Thymus (tissue), 11 donors: ENCODE measurements around the gene CD82. TPM values are rescaled to one million over a fixed set of nuclear protein-coding genes. Genes with fewer than 3 reads are reported as not detected.
A peak's percentile ranks its signal among the peaks of the same experiment; 100 is the strongest.

ENCODE experiments used
- DNase-seq, 9 donors: peaks; one replicate each; pipeline ENCODE4 v3.0.0-alpha.2; 2013; ENCODE audit warnings: low spot score in 9 of 9, low read depth in 6 of 9, missing footprints in 1 of 9
- H3K27ac ChIP-seq, 2 donors: one replicate each; pipeline ENCODE4 v1.5.1; 2013; ENCODE audit warnings: control low read depth in 1 of 2, low read depth in 1 of 2, low read length in 1 of 2, mild to moderate bottlenecking in 1 of 2, moderate library complexity in 1 of 2
- H3K27me3 ChIP-seq, 2 donors: one replicate each; pipeline ENCODE4 v1.5.1; 2013; ENCODE audit warnings: low read length in 1 of 2; ENCODE audit not compliant: control insufficient read depth in 2 of 2, insufficient read depth in 1 of 2
- H3K36me3 ChIP-seq, 2 donors: one replicate each; pipeline ENCODE4 v1.5.1; 2013; ENCODE audit warnings: low read length in 1 of 2, mild to moderate bottlenecking in 1 of 2, moderate library complexity in 1 of 2; ENCODE audit not compliant: control insufficient read depth in 2 of 2, insufficient read depth in 2 of 2
- H3K4me1 ChIP-seq, 2 donors: one replicate each; pipeline ENCODE4 v1.5.1; 2013; ENCODE audit warnings: low read length in 2 of 2; ENCODE audit not compliant: control insufficient read depth in 2 of 2, insufficient read depth in 2 of 2
- H3K4me3 ChIP-seq, 2 donors: one replicate each; pipeline ENCODE4 v1.5.1; 2013; ENCODE audit warnings: low read length in 2 of 2, control low read depth in 1 of 2, mild to moderate bottlenecking in 1 of 2
- H3K9me3 ChIP-seq, 2 donors: one replicate each; pipeline ENCODE4 v1.5.1; 2013; ENCODE audit warnings: low read length in 1 of 2, mild to moderate bottlenecking in 1 of 2; ENCODE audit not compliant: control insufficient read depth in 2 of 2, insufficient read depth in 1 of 2
- WGBS: extraction: QIAGEN DNeasy Blood & Tissue Kit; methylation state at CpG from one replicate; pipeline ENCODE4 v1.1.7; 2013; 5-methylcytosine and 5-hydroxymethylcytosine counted together
- polyA plus RNA-seq: library from polyadenylated mRNA; stranded (reverse); fragments of 200-250 nt; gene quantifications from one replicate; pipeline ENCODE4 v1.2.3, GENCODE V29; 2013
- total RNA-seq: library from RNA; stranded (reverse); fragments of 120-200 nt; gene quantifications from one replicate; pipeline ENCODE4 v1.2.4, GENCODE V29; 2013
- donor health status: healthy.

The CD82 gene
- total and polyA plus RNA-seq, 2 donors, result 34.8 to 34.9 TPM

GRCh38 chr11:44590769-44591168, 25.3 kb downstream of the CD82 start:
- no peaks in the 10 kb centered on the region for H3K27me3 ChIP-seq
- peaks cover 5 to 17% of the 10 kb centered on the region in 2 donors for H3K4me1 ChIP-seq
- H3K36me3 ChIP-seq, result peaks cover 31 to 41% of the 10 kb centered on the region in 2 donors
- no peak for DNase-seq
- no peaks in the 10 kb centered on the region for H3K9me3 ChIP-seq
- H3K4me3 ChIP-seq, result no peak overlapping the region
- H3K27ac ChIP-seq, result no peak overlapping the region
- 62% methylated on average over 6 of the region's 6 CpGs for WGBS

- Histone ChIP-seq H3K36me3 (peaks cover 31 to 40% of the 10 kb centered on the region in 2 donors), H3K9me3 (no peaks in the 10 kb centered on the region), H3K27me3 (no peaks in the 10 kb centered on the region), H3K27ac (no peak overlapping the region), H3K4me1 (peaks cover 13 to 24% of the 10 kb centered on the region in 2 donors), H3K4me3 (no peak overlapping the region)
- DNase-seq, result no peak
- WGBS, result 98% methylated on average over 4 of the region's 4 CpGs
These were observed 26.1 kb downstream of the CD82 start for GRCh38 chr11:44591557-44591956.

GRCh38 chr11:44592125-44592940, 26.9 kb downstream of the CD82 start:
- Histone ChIP-seq H3K4me3 (no peak overlapping the region), H3K4me1 (peaks cover 20 to 32% of the 10 kb centered on the region in 2 donors), H3K27ac (no peak overlapping the region), H3K9me3 (no peaks in the 10 kb centered on the region), H3K36me3 (peaks cover 29 to 37% of the 10 kb centered on the region in 2 donors), H3K27me3 (no peaks in the 10 kb centered on the region)
- no peak for DNase-seq
- 97% methylated on average over 13 of the region's 13 CpGs for WGBS

GRCh38 chr11:44593251-44593650, 27.8 kb downstream of the CD82 start:
- H3K27me3 ChIP-seq, result no peaks in the 10 kb centered on the region
- H3K27ac ChIP-seq, result peak overlapping the region; percentile 53 to 57
- H3K4me3 ChIP-seq, result no peak overlapping the region
- 93% methylated on average over 8 of the region's 8 CpGs for WGBS
- no peaks in the 10 kb centered on the region for H3K9me3 ChIP-seq
- H3K4me1 ChIP-seq, result peaks cover 24 to 40% of the 10 kb centered on the region in 2 donors
- DNase-seq, result no peak
- peaks cover 24 to 31% of the 10 kb centered on the region in 2 donors for H3K36me3 ChIP-seq

GRCh38 chr11:44595006-44595405, 29.5 kb downstream of the CD82 start:
- no peaks in the 10 kb centered on the region for H3K27me3 ChIP-seq
- H3K27ac ChIP-seq, result peak overlapping the region in 1 of 2 donors; percentile 20
- H3K36me3 ChIP-seq, result peaks cover 18 to 38% of the 10 kb centered on the region in 2 donors
- WGBS, result 83% methylated on average over 6 of the region's 6 CpGs
- no peak overlapping the region for H3K4me3 ChIP-seq
- no peak for DNase-seq
- H3K9me3 ChIP-seq, result no peaks in the 10 kb centered on the region
- peaks cover 24 to 40% of the 10 kb centered on the region in 2 donors for H3K4me1 ChIP-seq

GRCh38 chr11:44595964-44596381, 30.5 kb downstream of the CD82 start:
- H3K27me3 ChIP-seq, result no peaks in the 10 kb centered on the region
- no peak overlapping the region for H3K4me3 ChIP-seq
- no peak for DNase-seq
- H3K9me3 ChIP-seq, result no peaks in the 10 kb centered on the region
- H3K36me3 ChIP-seq, result peaks cover 23 to 44% of the 10 kb centered on the region in 2 donors
- H3K27ac ChIP-seq, result peak overlapping the region; percentile 72 to 84
- peaks cover 24 to 40% of the 10 kb centered on the region in 2 donors for H3K4me1 ChIP-seq
- WGBS, result 86% methylated on average over 10 of the region's 10 CpGs

- H3K4me3 ChIP-seq, result no peak overlapping the region
- peak in 4 of 9 donors; percentile 36 to 74 (median 48) for DNase-seq
- H3K9me3 ChIP-seq, result no peaks in the 10 kb centered on the region
- no peaks in the 10 kb centered on the region for H3K27me3 ChIP-seq
- H3K4me1 ChIP-seq, result peaks cover 24 to 40% of the 10 kb centered on the region in 2 donors
- H3K36me3 ChIP-seq, result peaks cover 25 to 45% of the 10 kb centered on the region in 2 donors
- WGBS, result 32% methylated on average over 13 of the region's 13 CpGs
- peak overlapping the region; percentile 72 to 84 for H3K27ac ChIP-seq
These were observed 31.2 kb downstream of the CD82 start for GRCh38 chr11:44596525-44597276.

GRCh38 chr11:44597358-44598012, 32.0 kb downstream of the CD82 start:
- no peak overlapping the region for H3K4me3 ChIP-seq
- WGBS, result 92% methylated on average over 5 of the region's 5 CpGs
- H3K4me1 ChIP-seq, result peaks cover 24 to 37% of the 10 kb centered on the region in 2 donors
- H3K36me3 ChIP-seq, result peaks cover 27 to 50% of the 10 kb centered on the region in 2 donors
- no peak for DNase-seq
- H3K27me3 ChIP-seq, result no peaks in the 10 kb centered on the region
- no peaks in the 10 kb centered on the region for H3K9me3 ChIP-seq
- H3K27ac ChIP-seq, result peak overlapping the region in 1 of 2 donors; percentile 72
